Esophagus muscularis mucosa (tissue), 4 donors: ENCODE results near the gene SLC8B1. TPM values are rescaled to one million over a fixed set of nuclear protein-coding genes. Genes with fewer than 3 reads are reported as not detected.

Experiments used
- DNase-seq: peaks from one replicate; pipeline ENCODE4 v3.0.0-alpha.2; 2017; ENCODE audit errors: extremely low spot score
- H3K27ac ChIP-seq, 4 donors: fragments of 200-600 bp; sonication (generic); replicated peaks in 1 of 4; 1 replicate in 3 of 4; 2 replicates in 1 of 4; pipeline ENCODE4 v1.5.1; 2016 to 2019; ENCODE audit warnings: mild to moderate bottlenecking in 1 of 4
- H3K27me3 ChIP-seq, 4 donors: fragments of 200-600 bp; sonication (generic); one replicate each; pipeline versions ENCODE4 v1.5.1 to v1.6.0; 2016 to 2019
- H3K36me3 ChIP-seq, 4 donors: fragments of 200-600 bp; sonication (generic); one replicate each; pipeline ENCODE4 v1.5.1; 2016 to 2019
- H3K4me1 ChIP-seq, 4 donors: fragments of 200-600 bp; sonication (generic); one replicate each; pipeline ENCODE4 v1.5.1; 2016 to 2019
- H3K4me3 ChIP-seq, 4 donors: fragments of 200-600 bp; sonication (generic); 1 replicate in 2 of 4; 2 replicates in 2 of 4; pipeline ENCODE4 v1.5.1; 2016 to 2019; ENCODE audit warnings: mild to moderate bottlenecking in 4 of 4, moderate library complexity in 1 of 4
- H3K9me3 ChIP-seq, 4 donors: fragments of 200-600 bp; sonication (generic); 1 replicate in 3 of 4; 2 replicates in 1 of 4; pipeline ENCODE4 v1.5.1; 2016 to 2019
- EP300 ChIP-seq: sonication (generic); formaldehyde crosslinking; IDR thresholded peaks from one replicate; pipeline ENCODE4 v1.6.1; 2017; ENCODE audit warnings: antibody characterized with exemption
- POLR2A ChIP-seq: fragments of 450-650 bp; IDR thresholded peaks from one replicate; pipeline ENCODE4 v1.6.1; 2017; ENCODE audit warnings: antibody characterized with exemption, moderate library complexity, mild to moderate bottlenecking, low read depth
- POLR2AphosphoS5 ChIP-seq, 2 donors: sonication (generic); formaldehyde crosslinking; IDR thresholded peaks; one replicate each; pipeline ENCODE4 v1.6.1; 2017; ENCODE audit warnings: antibody characterized with exemption in 2 of 2
- WGBS: methylation state at CpG from one replicate; pipeline ENCODE4 v1.1.5; 2018; 5-methylcytosine and 5-hydroxymethylcytosine counted together
- intact Hi-C: fragments of 100-400 bp; cut with DNase I; formaldehyde crosslinking; loops from one replicate; pipeline ENCODE4 v1.15.1; 2023
- total RNA-seq, 4 donors: library from RNA; depleted of rRNA; stranded (reverse); fragments of >200 nt; gene quantifications; one replicate each; pipeline versions ENCODE4 v1.1.0 to v1.2.1, GENCODE V29; 2016
- TF ChIP-seq, protein P1 (sequence below), 3 experiments: fragments of 200-600 bp in 2 of 3; fragments of 450-650 bp in 1 of 3; sonication (generic) in 2 of 3; IDR thresholded peaks; one replicate each; pipeline ENCODE4 v1.5.1; 2017 to 2019; ENCODE audit warnings: antibody characterized with exemption in 3 of 3, mild to moderate bottlenecking in 2 of 3, moderate library complexity in 1 of 3

Gene SLC8B1
- total RNA-seq, 4 donors from 2014 or later: 19.1 to 22.8 (median 19.8) TPM

DNA sequence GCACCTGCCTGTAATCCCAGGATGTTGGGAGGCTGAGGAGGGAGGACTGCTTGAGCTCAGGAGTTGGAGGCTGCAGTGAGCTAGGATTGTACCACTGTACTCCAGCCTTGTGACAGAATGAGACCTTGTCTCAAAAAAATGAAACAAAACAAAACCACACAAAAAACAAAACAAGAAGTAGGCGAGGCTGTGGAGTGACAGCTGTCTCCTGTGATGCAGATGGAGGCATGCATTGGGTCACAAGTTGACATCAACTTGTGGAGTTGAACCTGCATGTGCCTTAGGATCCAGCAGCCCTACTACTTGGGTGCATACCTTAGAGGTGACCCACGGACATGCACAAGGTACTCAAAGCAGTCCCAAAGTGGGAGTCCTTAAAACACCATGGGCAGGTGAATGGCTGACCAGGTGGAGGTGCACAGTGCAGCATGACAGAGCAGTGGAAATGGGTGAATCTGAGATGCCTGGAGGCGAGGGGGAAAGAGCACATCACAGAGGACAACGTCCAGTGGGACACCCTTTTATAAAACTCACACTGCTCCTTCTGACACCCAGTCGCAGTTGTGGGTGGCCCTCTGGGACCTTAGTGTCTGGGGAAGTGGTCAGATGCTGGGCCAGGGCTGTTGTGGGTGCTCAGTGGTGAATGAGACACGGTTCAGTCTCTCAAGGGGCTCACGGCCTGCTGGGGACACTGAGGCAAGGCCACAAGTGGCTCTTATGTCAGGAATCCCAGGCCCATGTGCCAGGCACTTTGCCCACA lies 36.2 kb upstream of the SLC8B1 start:
- H3K4me3 ChIP-seq: no peak overlapping the region
- DNase-seq: no peak
- intact Hi-C loops: no loop called here
- WGBS: 78% methylated on average over 6 of the region's 7 CpGs
- H3K27ac ChIP-seq: no peak overlapping the region
- no peaks in the 10 kb centered on the region for H3K9me3 ChIP-seq
- H3K4me1 ChIP-seq: peaks cover 6 to 17% (median 7%) of the 10 kb centered on the region in 4 donors
- TF ChIP-seq EP300: no peak
- TF ChIP-seq, protein P1, sequence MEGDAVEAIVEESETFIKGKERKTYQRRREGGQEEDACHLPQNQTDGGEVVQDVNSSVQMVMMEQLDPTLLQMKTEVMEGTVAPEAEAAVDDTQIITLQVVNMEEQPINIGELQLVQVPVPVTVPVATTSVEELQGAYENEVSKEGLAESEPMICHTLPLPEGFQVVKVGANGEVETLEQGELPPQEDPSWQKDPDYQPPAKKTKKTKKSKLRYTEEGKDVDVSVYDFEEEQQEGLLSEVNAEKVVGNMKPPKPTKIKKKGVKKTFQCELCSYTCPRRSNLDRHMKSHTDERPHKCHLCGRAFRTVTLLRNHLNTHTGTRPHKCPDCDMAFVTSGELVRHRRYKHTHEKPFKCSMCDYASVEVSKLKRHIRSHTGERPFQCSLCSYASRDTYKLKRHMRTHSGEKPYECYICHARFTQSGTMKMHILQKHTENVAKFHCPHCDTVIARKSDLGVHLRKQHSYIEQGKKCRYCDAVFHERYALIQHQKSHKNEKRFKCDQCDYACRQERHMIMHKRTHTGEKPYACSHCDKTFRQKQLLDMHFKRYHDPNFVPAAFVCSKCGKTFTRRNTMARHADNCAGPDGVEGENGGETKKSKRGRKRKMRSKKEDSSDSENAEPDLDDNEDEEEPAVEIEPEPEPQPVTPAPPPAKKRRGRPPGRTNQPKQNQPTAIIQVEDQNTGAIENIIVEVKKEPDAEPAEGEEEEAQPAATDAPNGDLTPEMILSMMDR (IDR thresholded peaks at IDR 0.05): no peak
- TF ChIP-seq POLR2AphosphoS5 (IDR thresholded peaks at IDR 0.05): no peak
- TF ChIP-seq POLR2A: no peak
- peaks cover 23 to 64% (median 48%) of the 10 kb centered on the region in 4 donors for H3K36me3 ChIP-seq
- no peaks in the 10 kb centered on the region for H3K27me3 ChIP-seq

DNA sequence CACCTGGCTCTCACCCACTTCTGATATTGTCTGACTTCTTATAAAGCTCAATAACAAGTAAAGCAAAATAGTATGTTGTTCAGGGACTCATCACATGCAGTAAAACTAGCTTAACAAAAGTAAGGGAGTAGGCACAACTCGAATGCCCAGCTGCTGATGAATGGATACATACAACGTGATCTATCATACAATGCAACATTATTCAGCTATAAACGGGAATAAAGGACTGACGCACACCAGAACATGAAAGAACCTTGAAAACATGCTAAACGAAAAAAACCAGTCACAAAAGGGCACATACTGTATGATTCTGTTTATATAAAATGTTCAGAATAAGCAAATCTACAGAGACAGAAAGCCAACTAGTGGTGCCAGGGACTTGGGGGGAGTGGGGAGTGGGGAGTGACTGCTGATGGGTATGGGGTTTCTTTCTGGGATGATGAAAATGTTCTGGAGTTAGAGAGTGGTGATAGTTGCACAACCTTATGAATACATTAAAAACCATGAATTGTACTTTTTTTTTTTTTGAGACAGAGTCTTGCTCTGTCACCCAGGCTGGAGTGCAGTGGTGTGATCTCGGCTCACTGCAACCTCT lies 34.6 kb upstream of the SLC8B1 start:
- Histone ChIP-seq H3K4me3 (no peak overlapping the region), H3K27ac (no peak overlapping the region), H3K36me3 (peaks cover 13 to 61% (median 35%) of the 10 kb centered on the region in 4 donors), H3K27me3 (no peaks in the 10 kb centered on the region), H3K4me1 (peaks cover 6 to 17% (median 8%) of the 10 kb centered on the region in 4 donors), H3K9me3 (no peaks in the 10 kb centered on the region)
- 59% methylated on average over 6 of the region's 6 CpGs for WGBS
- intact Hi-C loops: no loop called here
- no peak for DNase-seq
- TF ChIP-seq EP300 (no peak), POLR2AphosphoS5 (IDR thresholded peaks at IDR 0.05) (no peak), POLR2A (no peak)
- TF ChIP-seq, protein P1 (IDR thresholded peaks at IDR 0.05): no peak

DNA sequence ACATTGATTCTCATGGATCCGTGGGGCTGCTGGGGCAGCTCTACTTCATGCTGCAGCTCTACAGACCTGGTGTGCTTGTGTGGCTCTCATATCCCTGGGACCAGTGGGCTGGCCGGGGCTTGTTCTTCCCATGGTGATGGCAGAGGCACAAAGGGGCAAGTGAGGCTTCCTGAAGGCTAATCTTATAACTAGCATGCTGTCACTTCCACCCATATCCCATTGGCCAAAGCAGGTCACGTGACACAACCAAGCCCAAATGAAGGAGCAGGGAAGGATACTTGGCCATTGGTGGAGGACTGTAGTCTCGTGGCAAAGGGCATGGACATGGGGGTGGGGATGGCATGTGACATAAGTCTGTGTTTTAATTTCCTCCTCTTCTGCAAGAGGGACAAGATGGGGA lies 33.4 kb upstream of the SLC8B1 start:
- 84% methylated on average over 4 of the region's 4 CpGs for WGBS
- H3K9me3 ChIP-seq: no peaks in the 10 kb centered on the region
- no peak overlapping the region for H3K27ac ChIP-seq
- peaks cover 10 to 57% (median 29%) of the 10 kb centered on the region in 4 donors for H3K36me3 ChIP-seq
- no peak for DNase-seq
- TF ChIP-seq EP300 (no peak), POLR2A (no peak), POLR2AphosphoS5 (IDR thresholded peaks at IDR 0.05) (no peak)
- TF ChIP-seq, protein P1 (IDR thresholded peaks at IDR 0.05): no peak
- intact Hi-C loops: no loop called here
- no peak overlapping the region for H3K4me3 ChIP-seq
- no peaks in the 10 kb centered on the region for H3K27me3 ChIP-seq
- peaks cover 6 to 17% (median 8%) of the 10 kb centered on the region in 4 donors for H3K4me1 ChIP-seq

DNA sequence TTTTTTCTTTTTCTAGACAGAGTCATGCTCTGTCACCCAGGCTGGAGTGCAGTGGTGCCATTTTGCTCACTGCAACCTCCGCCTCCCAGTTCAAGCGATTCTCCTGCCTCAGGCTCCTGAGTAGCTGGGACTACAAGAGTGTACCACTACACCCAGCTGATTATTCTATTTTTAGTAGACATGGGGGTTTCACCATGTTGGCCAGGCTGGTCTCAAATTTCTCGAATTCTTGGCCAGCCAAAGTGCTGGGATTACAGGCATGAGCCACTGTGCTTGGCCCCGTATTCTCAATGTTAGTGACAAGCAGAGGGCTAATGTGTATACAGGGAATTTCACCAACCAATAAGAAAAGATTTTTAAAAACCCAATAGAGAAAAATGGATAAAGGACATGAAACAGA lies 31.9 kb upstream of the SLC8B1 start:
- 78% methylated on average over 4 of the region's 4 CpGs for WGBS
- no peaks in the 10 kb centered on the region for H3K9me3 ChIP-seq
- no peak overlapping the region for H3K27ac ChIP-seq
- TF ChIP-seq POLR2AphosphoS5 (IDR thresholded peaks at IDR 0.05) (no peak), EP300 (no peak), POLR2A (no peak)
- TF ChIP-seq, protein P1 (IDR thresholded peaks at IDR 0.05): no peak
- no peak overlapping the region for H3K4me3 ChIP-seq
- H3K4me1 ChIP-seq: peaks cover 6 to 17% (median 12%) of the 10 kb centered on the region in 4 donors
- H3K27me3 ChIP-seq: no peaks in the 10 kb centered on the region
- intact Hi-C loops: no loop called here
- H3K36me3 ChIP-seq: peaks cover 0 to 42% (median 22%) of the 10 kb centered on the region in 4 donors
- no peak for DNase-seq
